ENCODE data around the gene PDZRN3. TPM values are rescaled to one million over a fixed set of nuclear protein-coding genes. Genes with fewer than 3 reads are reported as not detected.

The PDZRN3 gene
- total and polyA plus RNA-seq, 2 donors (not counting 3 experiments of a cell fraction or from before 2014, with no cell fraction given) = not detected

- no TSS peak for BruUV-seq (replicated peaks)
- no peak overlapping the region for H2AFZ ChIP-seq (ENCODE audit: low read depth, low read length)
- dilution Hi-C loops (cut with MboI; ENCODE audit: extremely low pct_ligation_motif_present, low sequenced_read_pairs) = no loop called here
- FAIRE-seq = no peak
- H3K4me1 ChIP-seq (ENCODE audit: control insufficient read depth, extremely low read depth, insufficient read depth, low read length) = no peaks in the 10 kb centered on the region
- H3K4me3 ChIP-seq (replicated peaks in 1 of 3; ENCODE audit: insufficient read depth in 1 of 3, low read depth in 1 of 3, low read length in 3 of 3) = no peak overlapping the region
- H3K9ac ChIP-seq (replicated peaks; ENCODE audit: extremely low read depth, insufficient read depth, low read length) = no peak overlapping the region
- no peaks in the 10 kb centered on the region for H4K20me1 ChIP-seq (replicated peaks; ENCODE audit: control insufficient read depth, extremely low read depth, insufficient read depth, low read length)
- no peaks in the 10 kb centered on the region for H3K9me1 ChIP-seq (replicated peaks; ENCODE audit: control insufficient read depth, extremely low read depth, insufficient read depth, low read length)
- no peak overlapping the region for H3K4me2 ChIP-seq (ENCODE audit: insufficient read depth, low read length)
- no peak for DNase-seq (ENCODE audit: low read depth, low spot score)
- TF ChIP-seq CTCF (IDR thresholded peaks at IDR 0.05; ENCODE audit: extremely low read depth in 1 of 2, insufficient read depth in 1 of 2, low read depth in 1 of 2, low read length in 2 of 2) (no peak), MYC (IDR thresholded peaks at IDR 0.05; ENCODE audit: low read depth, low read length) (no peak), GATA2 (IDR thresholded peaks at IDR 0.05; ENCODE audit: insufficient read depth, insufficient read length, low read depth, low read length) (no peak), MAX (IDR thresholded peaks at IDR 0.05; ENCODE audit: insufficient read depth, insufficient read length) (no peak), POLR2A (IDR thresholded peaks at IDR 0.05; ENCODE audit: low read depth, low read length) (no peak), EZH2 (IDR thresholded peaks at IDR 0.05; ENCODE audit: borderline replicate concordance, low read depth, low read length, severe bottlenecking) (no peak), JUN (IDR thresholded peaks at IDR 0.05; ENCODE audit: borderline replicate concordance, insufficient read depth, insufficient read length, low read depth) (no peak), FOS (IDR thresholded peaks at IDR 0.05; ENCODE audit: borderline replicate concordance, insufficient read depth, low read length) (no peak), POLR2AphosphoS5 (IDR thresholded peaks at IDR 0.05; ENCODE audit: insufficient read depth, low read depth, low read length) (no peak)
- no peaks in the 10 kb centered on the region for H3K79me2 ChIP-seq (ENCODE audit: control insufficient read depth, insufficient read depth, low read length)
- POLR2A ChIA-PET = no interaction called here
- H3K36me3 ChIP-seq (ENCODE audit: control insufficient read depth in 2 of 2, extremely low read depth in 1 of 2, insufficient read depth in 2 of 2, low read length in 2 of 2) = no peaks in the 10 kb centered on the region
- intact Hi-C loops (cut with micrococcal nuclease) = no loop called here
- H3K27ac ChIP-seq (ENCODE audit: insufficient read depth, low read depth, low read length) = no peak overlapping the region
- CTCF ChIA-PET = no interaction called here
- H3K27me3 ChIP-seq (ENCODE audit: control insufficient read depth in 2 of 2, insufficient read depth in 2 of 2, low read length in 2 of 2) = no peaks in the 10 kb centered on the region
- no peaks in the 10 kb centered on the region for H3K9me3 ChIP-seq (replicated peaks; ENCODE audit: control insufficient read depth, insufficient read depth, low read length)
Observed at GRCh38 chr3:73668391-73668790, 43.6 kb upstream of the PDZRN3 start.
